A673 (cell line): ENCODE measurements around the gene PTPN18. TPM values are rescaled to one million over a fixed set of nuclear protein-coding genes. Genes with fewer than 3 reads are reported as not detected.

ENCODE experiments used
- BruUV-seq: library from RNA; stranded (reverse); fragments of 400-500 nt; replicated peaks from 2 replicates; lab custom pipeline; 2021; lab: Mats Ljungman, UMichigan
- CTCF ChIA-PET: fragments of 300-600 bp; sonication (Branson Sonifier 250); formaldehyde crosslinking; loops from one replicate; lab custom pipeline; 2022; ENCODE audit warnings: antibody characterized with exemption; lab: Charles Lee
- POLR2A ChIA-PET: fragments of 300-600 bp; sonication (Branson Sonifier 250); formaldehyde crosslinking; loops from one replicate; lab custom pipeline; 2022; ENCODE audit warnings: antibody characterized with exemption; ENCODE audit not compliant: low non-redundant PET; lab: Charles Lee
- DNase-seq: peaks from one replicate; pipeline ENCODE4 v3.0.0-alpha.2; 2015; ENCODE audit warnings: low spot score
- H3K27ac ChIP-seq: fragments of 200-600 bp; sonication (generic); 2 replicates; pipeline ENCODE4 v1.5.1; 2016; ENCODE audit warnings: mixed run types, low read depth, mild to moderate bottlenecking, mixed read lengths, antibody characterized with exemption, low read length; ENCODE audit not compliant: poor library complexity, severe bottlenecking
- H3K27me3 ChIP-seq: fragments of 200-600 bp; sonication (generic); replicated peaks from 2 replicates; pipeline ENCODE4 v1.6.1; 2017; ENCODE audit warnings: mixed run types, low read depth, mild to moderate bottlenecking, mixed read lengths, antibody characterized with exemption, low read length; ENCODE audit not compliant: insufficient read depth, poor library complexity
- H3K36me3 ChIP-seq: fragments of 200-600 bp; sonication (generic); 2 replicates; pipeline ENCODE4 v1.6.1; 2016; ENCODE audit warnings: mixed run types, mild to moderate bottlenecking, mixed read lengths, antibody characterized with exemption, low read length; ENCODE audit not compliant: insufficient read depth, poor library complexity, severe bottlenecking
- H3K4me1 ChIP-seq: fragments of 200-600 bp; sonication (generic); 2 replicates; pipeline ENCODE4 v1.6.1; 2017; ENCODE audit warnings: mixed run types, mild to moderate bottlenecking, mixed read lengths, antibody characterized with exemption, low read length; ENCODE audit not compliant: insufficient read depth, poor library complexity, severe bottlenecking
- H3K4me3 ChIP-seq: fragments of 200-600 bp; sonication (generic); 2 replicates; pipeline ENCODE4 v1.5.1; 2016; ENCODE audit warnings: low read depth, mixed run types, mild to moderate bottlenecking, mixed read lengths, low read length; ENCODE audit not compliant: poor library complexity, severe bottlenecking
- H3K9me3 ChIP-seq: fragments of 200-600 bp; sonication (generic); 2 replicates; pipeline ENCODE4 v1.6.1; 2016; ENCODE audit warnings: mixed run types, low read depth, mild to moderate bottlenecking, mixed read lengths, antibody characterized with exemption, low read length; ENCODE audit not compliant: poor library complexity, severe bottlenecking
- EZH2 ChIP-seq: fragments of 200-600 bp; sonication (generic); IDR thresholded peaks from 2 replicates; pipeline ENCODE4 v1.6.1; 2017; ENCODE audit warnings: borderline replicate concordance, low read depth, mild to moderate bottlenecking, mixed read lengths, antibody characterized with exemption, low read length; ENCODE audit not compliant: poor library complexity, severe bottlenecking
- intact Hi-C: fragments of 100-400 bp; cut with micrococcal nuclease; formaldehyde crosslinking; loops from one replicate; pipeline ENCODE4 v1.10.0; 2022; ENCODE audit not compliant: unreplicated experiment
- total RNA-seq: library from RNA; stranded (reverse); gene quantifications from 2 replicates; pipeline ENCODE4 v1.2.3, GENCODE V29; 2021
- TF ChIP-seq, protein P1 (sequence below): fragments of 300-800, 200-600 bp; sonication (generic); conservative IDR thresholded peaks from 2 replicates; pipeline ENCODE4 v1.5.1; 2017; ENCODE audit warnings: low read depth, mild to moderate bottlenecking, antibody characterized with exemption, low read length, moderate library complexity, mixed read lengths

Gene PTPN18
- total RNA-seq, 1 experiment from 2014 or later: 3.2 TPM

GRCh38 chr2:130313812-130314334, 42.0 kb upstream of the PTPN18 start:
- DNase-seq: no peak
- Histone ChIP-seq H3K4me3 (no peak overlapping the region), H3K27me3 (peaks cover 6% of the 10 kb centered on the region), H3K36me3 (no peaks in the 10 kb centered on the region), H3K4me1 (no peaks in the 10 kb centered on the region), H3K9me3 (no peaks in the 10 kb centered on the region), H3K27ac (no peak overlapping the region)
- intact Hi-C loops: no loop called here
- ChIA-PET POLR2A (no interaction called here), CTCF (no interaction called here)
- no TSS peak for BruUV-seq
- TF ChIP-seq EZH2: no peak
- TF ChIP-seq, protein P1, sequence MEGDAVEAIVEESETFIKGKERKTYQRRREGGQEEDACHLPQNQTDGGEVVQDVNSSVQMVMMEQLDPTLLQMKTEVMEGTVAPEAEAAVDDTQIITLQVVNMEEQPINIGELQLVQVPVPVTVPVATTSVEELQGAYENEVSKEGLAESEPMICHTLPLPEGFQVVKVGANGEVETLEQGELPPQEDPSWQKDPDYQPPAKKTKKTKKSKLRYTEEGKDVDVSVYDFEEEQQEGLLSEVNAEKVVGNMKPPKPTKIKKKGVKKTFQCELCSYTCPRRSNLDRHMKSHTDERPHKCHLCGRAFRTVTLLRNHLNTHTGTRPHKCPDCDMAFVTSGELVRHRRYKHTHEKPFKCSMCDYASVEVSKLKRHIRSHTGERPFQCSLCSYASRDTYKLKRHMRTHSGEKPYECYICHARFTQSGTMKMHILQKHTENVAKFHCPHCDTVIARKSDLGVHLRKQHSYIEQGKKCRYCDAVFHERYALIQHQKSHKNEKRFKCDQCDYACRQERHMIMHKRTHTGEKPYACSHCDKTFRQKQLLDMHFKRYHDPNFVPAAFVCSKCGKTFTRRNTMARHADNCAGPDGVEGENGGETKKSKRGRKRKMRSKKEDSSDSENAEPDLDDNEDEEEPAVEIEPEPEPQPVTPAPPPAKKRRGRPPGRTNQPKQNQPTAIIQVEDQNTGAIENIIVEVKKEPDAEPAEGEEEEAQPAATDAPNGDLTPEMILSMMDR: no peak

DNA sequence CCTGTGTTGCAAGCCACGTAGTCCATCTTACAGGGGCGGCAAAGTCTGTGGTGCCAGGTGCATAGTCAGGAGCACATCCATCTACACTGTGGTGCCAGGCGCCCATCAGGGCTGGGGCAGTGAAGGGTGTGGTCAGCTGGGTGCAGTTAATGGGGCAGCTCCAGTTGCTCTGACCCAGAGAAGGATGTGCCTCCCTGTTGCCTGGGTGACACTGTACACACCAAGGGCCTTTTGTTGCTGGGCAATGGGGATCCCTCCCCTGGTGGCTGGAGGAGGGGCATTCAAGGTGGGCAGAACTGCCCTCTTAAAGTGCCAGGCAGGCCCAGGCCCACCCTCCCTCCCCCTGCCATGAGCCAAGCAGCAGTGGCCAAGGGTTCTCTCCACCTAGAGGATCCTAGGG, 41.5 kb upstream of the PTPN18 start:
- Histone ChIP-seq H3K27ac (no peak overlapping the region), H3K4me1 (no peaks in the 10 kb centered on the region), H3K27me3 (peaks cover 5% of the 10 kb centered on the region), H3K4me3 (no peak overlapping the region), H3K9me3 (no peaks in the 10 kb centered on the region), H3K36me3 (no peaks in the 10 kb centered on the region)
- BruUV-seq: no TSS peak
- no peak for TF ChIP-seq EZH2
- TF ChIP-seq, protein P1: no peak
- ChIA-PET POLR2A (no interaction called here), CTCF (no interaction called here)
- intact Hi-C loops: no loop called here
- no peak for DNase-seq

- intact Hi-C loops: no loop called here
- Histone ChIP-seq H3K9me3 (no peaks in the 10 kb centered on the region), H3K27ac (no peak overlapping the region), H3K36me3 (no peaks in the 10 kb centered on the region), H3K4me1 (no peaks in the 10 kb centered on the region), H3K27me3 (peaks cover 5% of the 10 kb centered on the region), H3K4me3 (no peak overlapping the region)
- TF ChIP-seq, protein P1: no peak
- TF ChIP-seq EZH2: no peak
- ChIA-PET POLR2A (no interaction called here), CTCF (no interaction called here)
- no peak for DNase-seq
- BruUV-seq: no TSS peak
Observed at GRCh38 chr2:130316596-130316995, 39.3 kb upstream of the PTPN18 start.
